H1 (cell line): ENCODE data around the gene MACROD2. TPM values are rescaled to one million over a fixed set of nuclear protein-coding genes. Genes with fewer than 3 reads are reported as not detected.

ENCODE experiments used
- CTCF ChIA-PET: fragments of 300-600 bp; sonication (Branson Sonifier 250); formaldehyde crosslinking; loops from one replicate; lab custom pipeline; 2021; ENCODE audit not compliant: partially characterized antibody; lab: Charles Lee
- POLR2A ChIA-PET: fragments of 300-600 bp; sonication (Branson Sonifier 250); formaldehyde crosslinking; loops from one replicate; lab custom pipeline; 2021; ENCODE audit warnings: inconsistent platforms; ENCODE audit not compliant: partially characterized antibody; lab: Charles Lee
- DNase-seq, 2 experiments: peaks; one replicate each; pipeline versions ENCODE4 v3.0.0 to v3.0.0-alpha.2; 2010 to 2022; ENCODE audit warnings: low spot score in 2 of 2, low read depth in 1 of 2, mixed read lengths in 1 of 2
- FAIRE-seq: peaks from 2 replicates; lab custom pipeline; 2011; peaks lifted over from hg19 to GRCh38; lab: Jason Lieb, UNC
- H2AFZ ChIP-seq: 2 replicates; pipeline ENCODE4 v1.8.1; 2012; ENCODE audit warnings: low read length, inconsistent platforms
- H2AK5ac ChIP-seq: 2 replicates; pipeline ENCODE4 v1.6.1; 2013; ENCODE audit warnings: low read depth, low read length
- H2BK120ac ChIP-seq: replicated peaks from 2 replicates; pipeline ENCODE3; 2013; ENCODE audit warnings: low read depth, low read length, inconsistent platforms
- H2BK12ac ChIP-seq: 2 replicates; pipeline ENCODE4 v1.6.1; 2013; ENCODE audit warnings: low read depth, low read length
- H2BK15ac ChIP-seq: 2 replicates; pipeline ENCODE4 v1.6.1; 2013; ENCODE audit warnings: low read length
- H2BK20ac ChIP-seq: 2 replicates; pipeline ENCODE4 v1.6.1; 2013; ENCODE audit warnings: low read length
- H2BK5ac ChIP-seq: 2 replicates; pipeline ENCODE4 v1.6.1; 2013; ENCODE audit warnings: low read depth, low read length
- H3K14ac ChIP-seq: 2 replicates; pipeline ENCODE4 v1.6.1; 2013; ENCODE audit warnings: inconsistent platforms; ENCODE audit not compliant: insufficient read length
- H3K18ac ChIP-seq: 2 replicates; pipeline ENCODE4 v1.6.1; 2013; ENCODE audit warnings: low read length; ENCODE audit errors: extremely low read depth
- H3K23ac ChIP-seq: 2 replicates; pipeline ENCODE4 v1.6.1; 2013; ENCODE audit warnings: inconsistent platforms; ENCODE audit not compliant: insufficient read length
- H3K23me2 ChIP-seq: 2 replicates; pipeline ENCODE4 v1.6.1; 2013; ENCODE audit warnings: low read depth, low read length
- H3K27ac ChIP-seq: 2 replicates; pipeline ENCODE4 v1.6.1; 2011; ENCODE audit warnings: low read depth, low read length, inconsistent platforms
- H3K27me3 ChIP-seq, 4 experiments: replicated peaks in 1 of 4; 1 replicate in 1 of 4; 2 replicates in 3 of 4; pipeline versions ENCODE4 v1.6.1 to v1.8.1; 2011 to 2013; ENCODE audit warnings: low read length in 3 of 4, mild to moderate bottlenecking in 3 of 4, inconsistent platforms in 2 of 4, mixed read lengths in 2 of 4, moderate library complexity in 1 of 4; ENCODE audit not compliant: control insufficient read depth in 3 of 4, insufficient read depth in 3 of 4; ENCODE audit errors: extremely low read depth in 1 of 4
- H3K36me3 ChIP-seq, 4 experiments: 2 replicates each; pipeline versions ENCODE4 v1.6.1 to v1.8.1; 2011 to 2013; ENCODE audit warnings: mild to moderate bottlenecking in 4 of 4, low read length in 3 of 4, moderate library complexity in 2 of 4, control low read depth in 1 of 4, inconsistent platforms in 1 of 4; ENCODE audit not compliant: insufficient read depth in 4 of 4, control insufficient read depth in 2 of 4
- H3K4ac ChIP-seq: replicated peaks from 2 replicates; pipeline ENCODE3; 2013; ENCODE audit warnings: low read length, low read depth, mixed read lengths, inconsistent platforms; ENCODE audit not compliant: insufficient read length
- H3K4me1 ChIP-seq, 4 experiments: replicated peaks in 1 of 4; 1 replicate in 1 of 4; 2 replicates in 3 of 4; pipeline versions ENCODE4 v1.6.1 to v1.8.1; 2011 to 2013; ENCODE audit warnings: low read length in 3 of 4, inconsistent platforms in 2 of 4, mixed read lengths in 1 of 4; ENCODE audit not compliant: insufficient read depth in 4 of 4, control insufficient read depth in 3 of 4
- H3K4me2 ChIP-seq, 2 experiments: 2 replicates each; pipeline versions ENCODE4 v1.6.1 to v1.8.1; 2011 to 2013; ENCODE audit warnings: low read depth in 2 of 2, low read length in 2 of 2, control low read depth in 1 of 2, inconsistent platforms in 1 of 2, mild to moderate bottlenecking in 1 of 2; ENCODE audit not compliant: insufficient read depth in 1 of 2
- H3K4me3 ChIP-seq, 4 experiments: fragments of 200-600, 300-600 bp in 1 of 4; sonication (generic), shearing (Covaris generic), sonication (Bioruptor Twin) in 1 of 4; 2 replicates each; pipeline versions ENCODE4 v1.5.1 to v1.8.1; 2011 to 2016; ENCODE audit warnings: low read length in 4 of 4, low read depth in 3 of 4, control low read depth in 2 of 4, inconsistent platforms in 2 of 4, mild to moderate bottlenecking in 2 of 4, mixed read lengths in 1 of 4, moderate library complexity in 1 of 4; ENCODE audit not compliant: insufficient read depth in 2 of 4; ENCODE audit errors: extremely low read depth in 1 of 4
- H3K56ac ChIP-seq: replicated peaks from 2 replicates; pipeline ENCODE3; 2013; ENCODE audit warnings: low read depth, mild to moderate bottlenecking, mixed read lengths, low read length, inconsistent platforms; ENCODE audit not compliant: insufficient read length
- H3K79me1 ChIP-seq: 2 replicates; pipeline ENCODE4 v1.6.1; 2013; ENCODE audit warnings: low read depth, low read length, control low read depth
- H3K79me2 ChIP-seq, 2 experiments: 2 replicates each; pipeline versions ENCODE4 v1.6.1 to v1.8.1; 2012 to 2013; ENCODE audit warnings: low read length in 2 of 2, mild to moderate bottlenecking in 2 of 2, inconsistent platforms in 1 of 2; ENCODE audit not compliant: insufficient read depth in 2 of 2, control insufficient read depth in 1 of 2
- H3K9ac ChIP-seq, 4 experiments: replicated peaks in 1 of 4; 1 replicate in 1 of 4; 2 replicates in 3 of 4; pipeline versions ENCODE4 v1.6.1 to v1.8.1; 2011 to 2013; ENCODE audit warnings: low read depth in 3 of 4, low read length in 3 of 4, control low read depth in 2 of 4, mild to moderate bottlenecking in 2 of 4, moderate library complexity in 2 of 4, inconsistent platforms in 1 of 4; ENCODE audit errors: extremely low read depth in 1 of 4
- H3K9me3 ChIP-seq, 2 experiments: 2 replicates each; pipeline versions ENCODE4 v1.6.1 to v1.8.1; 2012 to 2013; ENCODE audit warnings: mild to moderate bottlenecking in 2 of 2, moderate library complexity in 2 of 2, control low read depth in 1 of 2, inconsistent platforms in 1 of 2, low read depth in 1 of 2, low read length in 1 of 2, mixed read lengths in 1 of 2; ENCODE audit not compliant: insufficient read depth in 2 of 2
- H4K20me1 ChIP-seq, 2 experiments: replicated peaks in 1 of 2; 2 replicates each; pipeline versions ENCODE3 to v1.8.1; 2011 to 2013; ENCODE audit warnings: inconsistent platforms in 2 of 2, low read length in 2 of 2, mild to moderate bottlenecking in 1 of 2; ENCODE audit not compliant: insufficient read depth in 2 of 2, control insufficient read depth in 1 of 2
- H4K5ac ChIP-seq: 2 replicates; pipeline ENCODE4 v1.6.1; 2013; ENCODE audit warnings: low read length, low read depth, mixed read lengths, inconsistent platforms; ENCODE audit not compliant: insufficient read length
- H4K8ac ChIP-seq: 2 replicates; pipeline ENCODE4 v1.8.0; 2013; ENCODE audit warnings: mild to moderate bottlenecking, moderate library complexity, low read length, inconsistent platforms; ENCODE audit not compliant: insufficient read depth; ENCODE audit errors: extremely low read depth
- H4K91ac ChIP-seq: replicated peaks from 2 replicates; pipeline ENCODE3; 2013; ENCODE audit warnings: low read length, mixed read lengths, inconsistent platforms; ENCODE audit not compliant: insufficient read length
- BRCA1 ChIP-seq: IDR thresholded peaks from 2 replicates; pipeline ENCODE4 v1.6.1; 2012; ENCODE audit warnings: low read depth, low read length, improper control_type of control experiment
- CBX5 ChIP-seq: fragments of 300-800, 300-1000 bp; sonication (generic); IDR thresholded peaks from 2 replicates; pipeline ENCODE4 v1.7.1; 2016; ENCODE audit warnings: antibody characterized with exemption, low read length, low read depth
- CEBPB ChIP-seq: IDR thresholded peaks from 2 replicates; pipeline ENCODE4 v1.6.1; 2012; ENCODE audit warnings: low read depth, low read length
- CTBP2 ChIP-seq: IDR thresholded peaks from 2 replicates; pipeline ENCODE4 v1.7.0; 2011; ENCODE audit warnings: borderline replicate concordance, mild to moderate bottlenecking, moderate library complexity, mixed read lengths, low read length; ENCODE audit not compliant: insufficient read depth, insufficient read length
- GABPA ChIP-seq: IDR thresholded peaks from 2 replicates; pipeline ENCODE4 v1.6.1; 2011; ENCODE audit warnings: mild to moderate bottlenecking, low read length, moderate library complexity, borderline replicate concordance; ENCODE audit not compliant: insufficient read depth
- GTF2F1 ChIP-seq: IDR thresholded peaks from 2 replicates; pipeline ENCODE4 v1.6.1; 2012; ENCODE audit warnings: low read depth, low read length, improper control_type of control experiment, borderline replicate concordance
- KDM4A ChIP-seq: IDR thresholded peaks from one replicate; pipeline ENCODE4 v1.7.1; 2012; ENCODE audit warnings: low read depth, mild to moderate bottlenecking, moderate library complexity, low read length, inconsistent platforms; ENCODE audit not compliant: severe bottlenecking
- KDM5A ChIP-seq: fragments of 200-600 bp; IDR thresholded peaks from 2 replicates; pipeline ENCODE4 v1.7.1; 2012; ENCODE audit warnings: mild to moderate bottlenecking, low read length, inconsistent platforms, mixed read lengths
- MAX ChIP-seq: IDR thresholded peaks from 2 replicates; pipeline ENCODE4 v1.6.1; 2012; ENCODE audit warnings: inconsistent platforms
- PHF8 ChIP-seq: fragments of 200-600 bp; sonication (generic); conservative IDR thresholded peaks from 2 replicates; pipeline ENCODE4 v1.7.1; 2012; ENCODE audit warnings: low read depth, mild to moderate bottlenecking, inconsistent platforms, low read length, moderate library complexity
- RAD21 ChIP-seq, 2 experiments: IDR thresholded peaks in 1 of 2; conservative IDR thresholded peaks in 1 of 2; 2 replicates each; pipeline ENCODE4 v1.6.1; 2011; ENCODE audit warnings: low read depth in 2 of 2, low read length in 2 of 2, improper control_type of control experiment in 1 of 2, inconsistent platforms in 1 of 2, mild to moderate bottlenecking in 1 of 2, moderate library complexity in 1 of 2
- RFX5 ChIP-seq: IDR thresholded peaks from 2 replicates; pipeline ENCODE4 v1.6.1; 2011; ENCODE audit warnings: low read depth, low read length, improper control_type of control experiment, borderline replicate concordance
- SIN3A ChIP-seq, 2 experiments: IDR thresholded peaks in 1 of 2; conservative IDR thresholded peaks in 1 of 2; 2 replicates each; pipeline ENCODE4 v1.6.1; 2011 to 2012; ENCODE audit warnings: low read length in 2 of 2, improper control_type of control experiment in 1 of 2, low read depth in 1 of 2, mild to moderate bottlenecking in 1 of 2
- SIRT6 ChIP-seq: IDR thresholded peaks from one replicate; pipeline ENCODE4 v1.7.1; 2012; ENCODE audit warnings: low read length, inconsistent platforms
- WGBS, 2 experiments: shearing (Covaris generic) in 1 of 2; methylation state at CpG; one replicate each; pipeline versions ENCODE4 v1.1.6 to v1.1.7; 2013 to 2015; ENCODE audit warnings: low lambda C conversion rate in 2 of 2, mixed read lengths in 2 of 2, inconsistent platforms in 1 of 2, low coverage in 1 of 2, missing lambda C conversion rate in 1 of 2; ENCODE audit not compliant: insufficient replicate concordance in 2 of 2, insufficient coverage in 1 of 2, insufficient read length in 1 of 2; ENCODE audit errors: extremely low coverage in 1 of 2, missing lambda C conversion rate in 1 of 2; 5-methylcytosine and 5-hydroxymethylcytosine counted together
- polyA plus RNA-seq, 7 experiments: library from polyadenylated mRNA; depleted of rRNA in 3 of 7; stranded (reverse) in 5 of 7; unstranded in 2 of 7; fragments of >200 nt in 5 of 7; fragments of 200-250 nt in 2 of 7; gene quantifications; 1 replicate in 5 of 7; 2 replicates in 1 of 7; 4 replicates in 1 of 7; pipeline versions ENCODE4 v1.2.1 to v1.2.3, GENCODE V29; 2011 to 2013; ENCODE audit warnings: missing spikeins in 2 of 7, mixed read lengths in 2 of 7
- total RNA-seq: library from RNA; stranded (reverse); fragmentation: NEBNext Ultra II Directional; extraction: Animal tissue kit (Norgen Biotek cat#: 25700); gene quantifications from 2 replicates; pipeline ENCODE4 v1.2.1, GENCODE V29; 2021

Gene MACROD2
- total and polyA plus RNA-seq, 2 of the 8 experiments (the other 6 are each of a cell fraction or from before 2014, with no cell fraction given): 0.70 to 3.9 TPM

DNA sequence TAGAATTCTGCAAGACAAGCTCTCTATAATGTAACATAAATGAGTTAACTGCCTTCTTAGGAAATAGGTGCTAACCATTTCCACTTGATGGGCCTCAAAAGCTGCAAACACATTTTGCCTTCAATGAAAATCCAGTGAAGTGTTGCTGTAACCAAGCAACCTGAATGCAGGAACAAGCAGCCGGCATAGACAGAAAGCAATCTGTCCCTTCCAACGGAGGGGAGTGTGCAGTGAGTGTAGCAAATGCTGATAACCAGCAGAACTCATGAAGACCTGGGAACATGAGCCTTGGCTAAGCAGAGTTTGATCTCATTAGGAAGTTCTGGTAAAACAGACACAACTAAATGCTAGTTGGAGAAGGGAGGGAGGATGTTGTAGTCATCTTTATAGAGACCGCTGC lies 1880.1 kb downstream of the MACROD2 start:
- no peaks in the 10 kb centered on the region for H3K79me2 ChIP-seq
- H3K27ac ChIP-seq: no peak overlapping the region
- no peak overlapping the region for H3K56ac ChIP-seq
- H3K36me3 ChIP-seq: no peaks in the 10 kb centered on the region
- WGBS, 2 experiments: 91% methylated on average over 3 of the region's 3 CpGs; no CpG with 5 or more reads in 1 of the 2 experiments
- no peaks in the 10 kb centered on the region for H3K79me1 ChIP-seq
- no peaks in the 10 kb centered on the region for H3K23me2 ChIP-seq
- H2AK5ac ChIP-seq: no peak overlapping the region
- ChIA-PET POLR2A (no interaction called here), CTCF (interaction anchor here (0.6 kb wide), 1 partner anchor 407 kb away, joined by 3 read pairs; no protein-coding TSS in a partner anchor)
- H2BK12ac ChIP-seq: no peak overlapping the region
- no peak overlapping the region for H3K4me3 ChIP-seq
- FAIRE-seq (no peak), DNase-seq (no peak)
- H3K18ac ChIP-seq: no peak overlapping the region
- H2BK120ac ChIP-seq: no peak overlapping the region
- no peak overlapping the region for H4K5ac ChIP-seq
- H3K23ac ChIP-seq: no peak overlapping the region
- H3K9ac ChIP-seq: no peak overlapping the region
- no peaks in the 10 kb centered on the region for H4K20me1 ChIP-seq
- H3K4ac ChIP-seq: no peak overlapping the region
- no peak overlapping the region for H2BK20ac ChIP-seq
- H3K9me3 ChIP-seq: no peaks in the 10 kb centered on the region
- no peak overlapping the region for H2BK15ac ChIP-seq
- H2BK5ac ChIP-seq: no peak overlapping the region
- H3K4me1 ChIP-seq: no peaks in the 10 kb centered on the region
- no peaks in the 10 kb centered on the region for H3K27me3 ChIP-seq
- H2AFZ ChIP-seq: no peak overlapping the region
- H4K91ac ChIP-seq: no peak overlapping the region
- no peak overlapping the region for H4K8ac ChIP-seq
- no peak overlapping the region for H3K14ac ChIP-seq
- H3K4me2 ChIP-seq: no peak overlapping the region
- TF ChIP-seq GTF2F1 (no peak), MAX (no peak), BRCA1 (no peak), CBX5 (no peak), RAD21 (IDR thresholded peaks at IDR 0.05 in 1 of 2, conservative IDR thresholded peaks at IDR 0.05 in 1 of 2; ENCODE audit: low read depth in 2 of 2, low read length in 2 of 2) (no peak), SIRT6 (no peak), KDM4A (no peak), PHF8 (no peak), CTBP2 (no peak), RFX5 (no peak), SIN3A (conservative IDR thresholded peaks at IDR 0.05 in 1 of 2, IDR thresholded peaks at IDR 0.05 in 1 of 2; ENCODE audit: low read depth in 1 of 2, low read length in 2 of 2) (no peak), CEBPB (no peak), GABPA (no peak), KDM5A (no peak)
